Peyer's patch (tissue), 4 donors: ENCODE results near the gene PTN. TPM values are rescaled to one million over a fixed set of nuclear protein-coding genes. Genes with fewer than 3 reads are reported as not detected.

Source experiments
- DNase-seq, 3 donors: peaks; one replicate each; pipeline ENCODE4 v3.0.0-alpha.2; 2017 to 2019
- H3K27ac ChIP-seq, 4 donors: fragments of 200-600 bp; sonication (generic); one replicate each; pipeline ENCODE4 v1.5.1; 2016 to 2019
- H3K27me3 ChIP-seq, 2 donors: fragments of 200-600 bp; sonication (generic); one replicate each; pipeline ENCODE4 v1.5.1; 2019
- H3K36me3 ChIP-seq, 3 donors: fragments of 200-600 bp; sonication (generic); one replicate each; pipeline ENCODE4 v1.5.1; 2016 to 2019
- H3K4me1 ChIP-seq, 4 donors: fragments of 200-600 bp; sonication (generic); one replicate each; pipeline ENCODE4 v1.5.1; 2016 to 2019
- H3K4me3 ChIP-seq, 4 donors: fragments of 200-600 bp; sonication (generic); 1 replicate in 3 of 4; 2 replicates in 1 of 4; pipeline ENCODE4 v1.5.1; 2016 to 2019; ENCODE audit warnings: mild to moderate bottlenecking in 1 of 4
- H3K9me3 ChIP-seq, 4 donors: fragments of 200-600 bp; sonication (generic); one replicate each; pipeline ENCODE4 v1.5.1; 2016 to 2019; ENCODE audit warnings: mild to moderate bottlenecking in 1 of 4
- CTCF ChIP-seq, 6 experiments: fragments of 450-650 bp in 4 of 6; fragments of 200-600 bp in 2 of 6; sonication (generic) in 1 of 6; IDR thresholded peaks; one replicate each; pipeline ENCODE4 v1.5.1; 2017 to 2019; ENCODE audit warnings: antibody characterized with exemption in 6 of 6, mild to moderate bottlenecking in 3 of 6, moderate library complexity in 1 of 6
- POLR2A ChIP-seq, 2 donors: fragments of 450-650 bp; IDR thresholded peaks; one replicate each; pipeline ENCODE4 v1.5.1; 2017; ENCODE audit warnings: antibody characterized with exemption in 2 of 2, mild to moderate bottlenecking in 2 of 2, moderate library complexity in 2 of 2
- total RNA-seq, 4 donors: library from RNA; depleted of rRNA; stranded (reverse); fragments of >200 nt; gene quantifications; one replicate each; pipeline ENCODE4 v1.1.0, GENCODE V29; 2016

Gene PTN
- total RNA-seq, result 1 to 10 TPM; 2.8 to 6.7 (median 4.0) TPM

DNA sequence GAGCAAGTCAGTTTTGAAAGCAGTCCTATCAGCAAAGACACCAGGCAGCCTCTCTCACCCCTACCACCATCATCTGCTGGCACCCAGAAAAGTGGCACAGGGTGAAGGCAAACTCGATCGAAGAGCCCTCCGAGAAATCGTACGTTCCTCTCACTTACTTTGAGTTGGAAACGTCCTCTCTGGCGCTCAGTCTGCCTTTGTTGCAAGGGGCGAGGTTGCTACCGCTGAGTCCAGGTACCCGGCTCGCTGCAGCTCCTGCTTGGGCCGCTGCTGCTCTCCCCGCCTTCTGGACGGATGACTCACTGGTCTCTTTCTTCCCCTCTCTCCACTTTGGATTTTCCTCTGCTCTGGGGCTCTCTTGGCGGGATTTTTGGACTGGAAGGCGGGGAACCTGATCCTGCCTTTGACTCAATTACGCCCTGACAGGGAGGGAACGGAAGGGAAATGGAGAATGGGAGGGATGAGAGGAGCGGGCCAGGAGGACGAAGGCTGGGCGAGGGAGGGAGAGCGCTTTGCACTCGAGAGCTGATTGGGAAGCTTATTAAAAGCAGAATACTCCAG lies at the start of gene PTN:
Gene PTN, minus strand, starts transcription at position 453 of the 561 bp plus-strand sequence. CDS start 88,760 bp downstream, outside the sequence.
- H3K27ac ChIP-seq, result no peak within 1 kb of the TSS
- no peak for DNase-seq
- H3K27me3 ChIP-seq, result no peaks in the 10 kb centered on the region

DNA sequence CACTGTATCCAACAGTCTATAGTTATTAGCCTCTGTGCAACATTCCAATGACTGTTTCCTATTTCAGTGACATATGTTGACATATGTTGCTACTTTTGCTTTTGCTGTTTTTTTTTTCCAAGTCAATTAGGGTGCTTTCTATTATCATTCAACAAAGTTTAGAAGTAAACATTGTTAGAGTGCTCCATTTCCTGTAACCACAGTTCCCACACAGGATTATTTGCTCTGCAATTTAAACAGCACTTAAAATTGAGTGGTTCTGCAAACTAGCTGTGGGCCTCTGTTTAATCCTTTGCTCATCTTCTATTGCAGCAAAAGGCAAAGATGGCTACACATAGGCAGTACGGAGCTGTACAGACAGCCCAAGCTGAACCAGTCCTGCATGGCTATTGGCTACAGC lies 46.5 kb upstream of the PTN start:
- no peaks in the 10 kb centered on the region for H3K27me3 ChIP-seq
- no peak for DNase-seq

More for the DNA sequence above, at the start of gene PTN:
- Histone ChIP-seq H3K4me3 (peak within 1 kb of the TSS in 3 of 4 donors; percentile 1 to 37 (median 10)), H3K9me3 (no peaks in the 10 kb centered on the region), H3K4me1 (no peaks in the 10 kb centered on the region), H3K36me3 (no peaks in the 10 kb centered on the region)
- TF ChIP-seq POLR2A (IDR thresholded peaks at IDR 0.05) (no peak), CTCF (IDR thresholded peaks at IDR 0.05) (no peak)

DNA sequence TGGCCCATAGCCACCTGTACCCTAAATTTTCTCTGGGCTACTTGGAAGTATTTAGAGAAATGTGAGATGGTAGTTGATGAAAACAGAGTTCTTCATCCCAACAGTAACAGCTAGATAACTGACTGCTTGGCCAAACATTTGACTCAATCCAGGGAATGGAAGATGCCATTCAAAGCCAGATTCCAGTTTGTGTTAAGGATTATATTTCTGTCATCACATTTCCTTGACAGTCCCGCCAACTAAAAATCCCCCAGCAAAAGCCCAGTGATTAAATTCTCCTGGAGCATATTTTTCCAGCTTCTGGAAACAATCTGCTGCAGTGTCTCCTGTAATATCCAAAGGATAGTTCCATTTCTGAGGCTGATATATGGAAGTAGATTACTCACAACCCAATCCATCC lies 45.4 kb upstream of the PTN start:
- Histone ChIP-seq H3K27me3 (no peaks in the 10 kb centered on the region), H3K9me3 (no peaks in the 10 kb centered on the region), H3K4me3 (no peak overlapping the region), H3K4me1 (no peaks in the 10 kb centered on the region), H3K27ac (no peak overlapping the region), H3K36me3 (no peaks in the 10 kb centered on the region)
- no peak for DNase-seq
- TF ChIP-seq CTCF (IDR thresholded peaks at IDR 0.05) (no peak), POLR2A (IDR thresholded peaks at IDR 0.05) (no peak)

More for the DNA sequence above, 46.5 kb upstream of the PTN start:
- Histone ChIP-seq H3K9me3 (no peaks in the 10 kb centered on the region), H3K36me3 (no peaks in the 10 kb centered on the region), H3K4me1 (no peaks in the 10 kb centered on the region), H3K4me3 (no peak overlapping the region), H3K27ac (no peak overlapping the region)
- no peak for TF ChIP-seq CTCF (IDR thresholded peaks at IDR 0.05)
- TF ChIP-seq POLR2A (IDR thresholded peaks at IDR 0.05), result no peak

DNA sequence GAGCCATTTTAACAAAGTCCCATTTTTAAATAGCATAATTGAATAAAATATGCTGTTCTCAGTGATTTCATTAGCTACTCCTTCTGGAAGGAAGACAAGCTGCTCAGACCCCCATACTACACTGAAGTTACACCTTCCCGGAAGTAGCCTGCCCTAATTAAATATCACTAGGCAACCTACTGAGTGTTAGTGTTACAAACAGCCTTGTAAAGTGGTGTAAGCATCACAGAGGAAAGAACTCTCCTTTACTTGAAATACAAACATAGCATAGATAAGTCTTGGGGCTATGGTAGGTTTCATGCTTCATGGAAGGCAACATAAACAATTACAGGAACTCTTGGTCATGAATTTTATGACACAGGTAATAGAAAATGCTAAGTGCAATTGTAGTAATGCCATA lies 43.4 kb upstream of the PTN start:
- Histone ChIP-seq H3K4me1 (no peaks in the 10 kb centered on the region), H3K27ac (no peak overlapping the region), H3K4me3 (no peak overlapping the region), H3K27me3 (no peaks in the 10 kb centered on the region), H3K36me3 (no peaks in the 10 kb centered on the region), H3K9me3 (no peaks in the 10 kb centered on the region)
- no peak for TF ChIP-seq CTCF (IDR thresholded peaks at IDR 0.05)
- no peak for TF ChIP-seq POLR2A (IDR thresholded peaks at IDR 0.05)
- DNase-seq, result no peak

DNA sequence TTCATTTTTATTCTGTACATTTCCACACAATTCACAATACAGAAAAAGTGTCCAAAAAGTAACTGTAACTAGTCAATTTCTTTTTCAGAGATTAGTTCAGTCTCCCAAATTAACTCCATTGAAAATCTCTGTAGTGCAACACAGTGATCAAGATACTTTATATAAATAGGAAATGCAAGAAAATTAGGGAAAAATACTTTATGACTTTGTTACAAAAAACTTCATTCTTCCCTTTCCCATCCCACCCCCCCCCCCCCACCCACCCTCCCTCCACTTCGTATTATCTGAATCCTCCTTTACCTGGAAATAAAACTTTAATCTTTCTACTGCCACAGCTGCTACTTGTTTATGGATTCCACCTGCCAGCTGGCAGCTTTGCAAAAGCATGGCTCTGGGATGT lies 37.5 kb upstream of the PTN start:
- TF ChIP-seq CTCF (IDR thresholded peaks at IDR 0.05) (no peak), POLR2A (IDR thresholded peaks at IDR 0.05) (no peak)
- no peaks in the 10 kb centered on the region for H3K9me3 ChIP-seq
- no peak overlapping the region for H3K4me3 ChIP-seq
- H3K27ac ChIP-seq, result no peak overlapping the region
- no peaks in the 10 kb centered on the region for H3K27me3 ChIP-seq
- H3K4me1 ChIP-seq, result no peaks in the 10 kb centered on the region
- H3K36me3 ChIP-seq, result no peaks in the 10 kb centered on the region
- no peak for DNase-seq

- no peak for DNase-seq
- no peak overlapping the region for H3K4me3 ChIP-seq
- no peaks in the 10 kb centered on the region for H3K9me3 ChIP-seq
- no peak for TF ChIP-seq CTCF (IDR thresholded peaks at IDR 0.05)
- TF ChIP-seq POLR2A (IDR thresholded peaks at IDR 0.05), result no peak
- no peaks in the 10 kb centered on the region for H3K36me3 ChIP-seq
- H3K27me3 ChIP-seq, result no peaks in the 10 kb centered on the region
- H3K27ac ChIP-seq, result no peak overlapping the region
- H3K4me1 ChIP-seq, result no peaks in the 10 kb centered on the region
These were observed 30.0 kb upstream of the PTN start for GRCh38 chr7:137373507-137373906.
